Ishikawa (cell line): ENCODE results near the gene SYNPR.

ENCODE experiments used
- TEAD4 ChIP-seq: IDR thresholded peaks from 2 replicates; pipeline ENCODE4 v1.6.1; 2012
- YY1 ChIP-seq: IDR thresholded peaks from 2 replicates; pipeline ENCODE4 v1.6.1; 2012; ENCODE audit warnings: low read depth

GRCh38 chr3:63561879-63562278 is 283.8 kb downstream of the SYNPR start:
- TF ChIP-seq YY1 (no peak), TEAD4 (no peak)
